ENCODE data around the gene STK32C. TPM values are rescaled to one million over a fixed set of nuclear protein-coding genes. Genes with fewer than 3 reads are reported as not detected.
A peak's percentile ranks its signal among the peaks of the same experiment; 100 is the strongest.
"Not testable (repeated sequence)": the region's sequence is repeated elsewhere in the genome, so short reads cannot be mapped to it uniquely, and the experiment has no call there.

The STK32C gene
- total RNA-seq, 2 donors from 2014 or later, result 6.1 to 6.6 TPM

- no peak for ATAC-seq
- intact Hi-C loops (cut with DNase I), result no loop called here
- no peak for DNase-seq
Observed at GRCh38 chr10:132172091-132173066, 135.4 kb downstream of the STK32C start.

GRCh38 chr10:132170561-132171361 is 137.0 kb downstream of the STK32C start:
- intact Hi-C loops (cut with DNase I), result no loop called here
- no peak for DNase-seq
- ATAC-seq, result no peak

DNA sequence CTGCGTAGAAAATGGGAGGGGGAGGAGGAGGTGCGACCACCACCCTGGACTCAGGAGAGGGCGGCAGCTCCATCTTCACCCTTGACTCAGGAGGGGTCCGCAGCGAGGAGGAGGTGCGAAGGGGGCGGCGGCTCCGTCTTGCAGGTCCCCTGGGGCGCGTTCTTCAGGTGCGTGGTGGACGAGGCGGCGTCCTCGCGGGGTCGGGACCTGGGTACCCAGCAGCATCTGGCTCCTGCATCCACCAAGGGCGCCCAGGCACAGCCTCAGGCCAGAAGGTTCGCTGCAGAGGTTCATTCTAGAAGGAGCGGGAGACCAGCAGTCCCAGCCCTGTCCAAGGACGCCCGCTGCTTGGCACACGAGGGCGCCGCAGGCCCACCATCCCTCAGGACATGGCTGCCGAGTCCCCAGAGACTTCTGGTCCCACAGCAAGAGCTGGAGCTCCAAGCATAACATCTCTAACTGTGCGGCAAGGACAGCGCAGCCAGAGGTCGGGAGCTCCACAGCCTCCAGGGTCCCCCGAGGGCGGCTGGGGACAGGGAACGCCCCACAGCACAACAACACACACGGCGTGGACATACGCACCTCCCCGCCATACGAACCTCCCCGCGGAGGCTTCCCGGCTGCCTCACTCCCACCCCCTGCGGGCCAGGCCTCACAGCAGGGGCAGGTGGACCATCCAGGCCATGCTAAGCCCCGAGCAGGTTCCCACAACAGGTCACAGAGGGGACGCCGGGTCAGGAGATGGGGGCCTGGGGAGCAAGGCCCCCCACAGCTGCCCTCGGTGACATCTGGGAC is 137.8 kb downstream of the STK32C start:
- DNase-seq, result no peak
- no peak for ATAC-seq
- intact Hi-C loops (cut with DNase I), result no loop called here

GRCh38 chr10:132169031-132169765 is 138.6 kb downstream of the STK32C start:
- DNase-seq (no peak), ATAC-seq (no peak)
- intact Hi-C loops (cut with DNase I), result no loop called here

DNA sequence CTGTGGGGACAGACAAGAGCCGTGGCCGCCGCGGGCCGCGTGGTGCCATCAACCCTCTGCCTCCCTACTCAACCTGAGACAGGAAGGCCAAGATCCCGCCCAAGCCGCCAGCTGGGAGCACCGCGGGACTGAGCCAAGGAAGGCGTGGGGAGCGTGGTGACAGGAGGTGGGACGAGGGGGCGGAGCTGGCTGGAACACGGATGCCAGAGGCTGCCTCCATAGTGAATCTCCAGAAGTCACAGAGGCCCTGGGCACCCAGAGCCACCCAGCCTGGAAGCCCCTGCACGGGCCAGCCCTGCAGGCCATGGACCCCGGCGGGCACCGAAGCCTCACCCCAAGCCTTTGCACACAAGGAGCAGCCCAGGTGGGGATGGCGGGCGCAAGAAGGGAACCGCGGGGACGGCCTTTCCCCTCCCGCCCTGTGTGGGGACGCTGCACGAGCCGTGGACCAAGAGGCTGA is 139.1 kb downstream of the STK32C start:
- DNase-seq, result no peak
- no peak for ATAC-seq
- intact Hi-C loops (cut with DNase I), result no loop called here

- ATAC-seq, result no peak
- intact Hi-C loops (cut with DNase I), result no loop called here
- no peak for DNase-seq
Observed at GRCh38 chr10:132167976-132168375, 139.8 kb downstream of the STK32C start.

GRCh38 chr10:132167041-132167674 is 140.6 kb downstream of the STK32C start:
- intact Hi-C loops (cut with DNase I), result no loop called here
- ATAC-seq, result no peak
- no peak for DNase-seq

- ATAC-seq (no peak), DNase-seq (no peak)
- intact Hi-C loops (cut with DNase I), result no loop called here
Observed at GRCh38 chr10:132166216-132166950, 141.4 kb downstream of the STK32C start.

DNA sequence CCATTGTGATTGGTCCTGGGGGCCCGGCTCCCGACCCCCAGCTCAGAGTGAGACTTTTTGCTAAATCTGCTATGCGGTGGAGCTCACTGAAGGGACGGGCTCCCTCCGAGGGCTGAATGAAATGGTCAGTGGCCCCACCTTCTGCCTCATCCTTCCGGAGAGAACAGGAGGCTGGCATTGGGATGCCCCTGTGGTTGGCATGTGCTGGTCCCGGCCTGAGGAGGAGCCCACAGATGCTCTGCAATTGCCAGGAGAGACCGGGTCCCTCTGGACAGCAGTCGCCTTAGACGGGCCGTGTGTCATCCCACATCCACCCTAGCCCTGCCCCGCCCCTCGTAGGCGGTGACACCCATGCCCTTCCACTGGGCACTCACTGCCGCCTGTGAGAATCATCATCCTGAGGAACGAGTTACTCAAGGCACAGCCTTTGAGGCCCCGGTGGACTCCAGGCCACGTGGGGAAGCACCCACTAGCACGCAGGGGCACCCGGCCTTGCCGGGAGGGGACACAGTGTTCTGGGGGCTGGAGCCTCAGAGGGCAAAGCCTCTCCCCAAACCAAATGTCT is 142.3 kb downstream of the STK32C start:
- intact Hi-C loops (cut with DNase I), result no loop called here
- no peak for ATAC-seq
- DNase-seq, result no peak

DNA sequence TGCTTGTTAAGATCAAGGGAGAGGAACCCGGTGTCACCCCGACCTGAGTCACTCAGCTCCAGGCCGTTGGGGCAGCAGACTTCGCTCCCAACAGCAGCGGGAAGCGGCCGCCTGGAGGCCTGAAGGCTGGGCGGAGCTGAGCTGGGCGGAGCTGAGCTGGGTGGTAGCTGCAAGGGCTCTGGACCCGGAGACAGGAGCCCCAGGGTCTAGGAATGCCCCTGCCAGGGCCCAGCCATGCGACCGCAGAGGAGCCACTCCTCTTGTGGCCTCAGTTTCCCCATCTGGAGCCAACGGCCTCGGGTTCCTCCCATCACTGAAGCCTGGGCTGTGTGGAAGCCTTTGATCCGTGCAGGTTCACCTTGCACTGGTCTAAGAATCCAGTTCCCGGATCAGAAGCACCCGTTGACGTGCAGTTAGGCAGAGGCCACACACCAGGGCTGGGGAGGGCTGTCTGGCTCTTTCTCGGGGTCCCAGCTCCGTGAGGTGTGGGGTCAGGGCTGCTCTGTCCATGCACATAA is 142.9 kb downstream of the STK32C start:
- no peak for DNase-seq
- no peak for ATAC-seq
- intact Hi-C loops (cut with DNase I), result no loop called here

DNA sequence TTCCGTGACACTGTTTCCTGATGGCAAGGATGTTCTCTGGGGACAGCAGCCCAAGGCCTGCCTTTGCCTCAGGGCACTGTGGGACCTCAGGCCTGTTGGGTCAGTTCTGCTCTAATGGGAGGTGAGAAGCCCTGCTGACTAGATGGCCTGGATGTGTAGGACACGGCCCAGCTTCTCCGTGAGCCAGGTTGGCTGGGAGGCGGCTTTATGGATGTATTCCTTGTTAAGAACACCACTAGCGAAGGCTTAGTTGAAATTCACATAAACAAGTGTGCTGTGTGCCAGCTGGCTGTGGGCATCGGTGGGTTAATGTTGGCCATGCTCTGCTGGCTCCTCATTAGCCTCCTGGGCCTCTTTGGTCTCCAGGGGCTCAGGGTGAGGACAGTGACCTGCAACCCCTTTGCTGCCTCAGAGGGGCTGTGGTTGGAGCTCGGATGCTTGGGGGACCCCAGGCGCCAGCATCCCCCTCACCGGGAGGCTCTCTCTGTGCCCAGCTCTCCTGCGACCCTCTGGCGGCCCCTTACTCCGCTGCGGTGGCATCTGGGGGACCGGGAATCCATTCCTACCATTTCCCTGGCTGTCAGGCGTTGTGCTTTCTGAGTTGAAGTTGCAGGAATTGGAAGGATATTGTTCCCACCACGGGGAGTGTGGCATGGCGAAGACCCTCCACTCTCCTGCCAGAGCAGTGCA is 143.8 kb downstream of the STK32C start:
- DNase-seq, result no peak
- intact Hi-C loops (cut with DNase I), result no loop called here
- ATAC-seq, result no peak

DNA sequence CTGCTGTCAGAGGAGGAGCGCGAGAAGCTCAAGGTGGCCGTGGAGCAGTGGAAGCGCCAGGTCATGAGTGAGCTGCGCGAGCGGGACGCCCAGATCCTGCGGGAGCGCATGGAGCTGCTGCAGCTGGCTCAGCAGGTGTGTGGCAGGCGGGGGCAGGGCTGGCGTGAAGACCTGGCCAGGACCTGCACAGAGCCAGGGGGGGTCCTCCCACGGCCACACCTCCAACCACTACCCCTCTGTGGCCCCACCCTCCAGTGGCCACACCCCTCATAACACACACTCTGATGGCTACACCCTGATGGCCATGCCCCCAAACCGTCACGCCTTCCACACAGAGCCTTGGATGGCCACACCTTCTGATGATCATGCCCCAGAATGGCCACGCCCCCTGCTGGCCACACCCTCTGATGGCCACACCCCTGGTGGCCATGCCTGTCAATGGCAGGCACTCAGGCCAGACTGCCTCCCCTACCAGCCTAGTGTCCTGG is 144.4 kb downstream of the STK32C start:
- DNase-seq, result no peak

DNA sequence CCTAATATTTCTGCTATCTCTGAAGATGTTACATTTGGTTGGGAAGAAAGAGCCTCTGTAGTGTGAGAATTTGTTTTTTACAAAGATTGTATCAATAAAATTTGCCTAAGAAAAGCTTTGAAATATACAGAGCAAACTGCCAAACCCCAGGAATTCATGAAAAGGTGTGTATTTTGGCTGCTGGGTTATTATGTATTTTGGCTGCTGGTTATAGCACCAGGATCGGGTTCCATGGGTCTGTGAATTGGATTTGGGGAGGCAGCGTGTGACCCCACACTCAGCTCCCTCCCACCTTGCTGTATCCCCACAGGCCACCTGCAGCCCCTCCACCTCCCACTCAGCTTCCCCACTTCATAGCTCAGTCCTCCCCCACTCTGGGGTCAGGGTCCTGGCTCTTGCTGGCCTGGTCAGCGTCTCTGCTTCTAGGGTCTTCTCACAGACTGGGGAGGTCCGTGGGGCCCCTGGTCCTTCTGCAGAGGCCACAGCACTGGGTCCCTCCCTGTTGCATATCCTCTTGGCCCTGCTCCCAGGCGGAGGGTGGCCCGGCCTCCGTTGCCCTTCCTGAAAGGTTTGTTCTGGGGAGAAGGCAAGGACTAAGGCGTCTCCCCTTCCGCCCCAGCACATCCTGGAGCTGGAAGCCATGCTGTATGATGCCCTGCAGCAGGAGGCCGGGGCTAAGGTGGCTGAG is 145.0 kb downstream of the STK32C start:
- intact Hi-C loops (cut with DNase I), result no loop called here
- ATAC-seq (peak; percentile 14 to 64), DNase-seq (peak; percentile 56)

More for the DNA sequence above, 144.4 kb downstream of the STK32C start:
- ATAC-seq, result peak; percentile 14 to 66
- intact Hi-C loops (cut with DNase I), result no loop called here

DNA sequence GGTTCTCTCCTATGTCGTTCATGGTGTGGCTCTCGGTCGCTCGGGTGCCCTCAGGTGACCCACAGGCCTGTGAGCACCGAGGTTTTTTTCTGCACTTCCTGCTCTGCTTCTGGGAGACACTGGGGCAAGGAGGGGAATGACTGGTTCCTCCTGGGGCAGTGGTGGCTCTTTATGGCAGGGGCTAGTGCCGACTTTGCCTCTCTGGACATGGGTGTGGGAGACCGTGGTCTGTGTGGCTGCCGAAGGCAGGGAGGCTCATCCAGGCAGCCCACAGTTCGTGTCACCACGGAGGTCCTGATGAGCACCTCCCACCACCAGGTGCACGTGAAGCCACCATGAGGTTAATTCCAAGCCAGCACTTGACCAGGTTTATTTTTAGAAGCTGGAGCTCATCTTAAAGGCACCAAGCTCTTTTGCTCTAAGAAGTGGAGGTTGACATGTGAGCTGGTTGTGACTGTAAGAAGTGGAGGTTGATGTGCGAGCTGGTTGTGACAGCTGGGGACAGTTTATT is 145.7 kb downstream of the STK32C start:
- ATAC-seq (peak; percentile 25 to 27), DNase-seq (no peak)
- intact Hi-C loops (cut with DNase I), result no loop called here

DNA sequence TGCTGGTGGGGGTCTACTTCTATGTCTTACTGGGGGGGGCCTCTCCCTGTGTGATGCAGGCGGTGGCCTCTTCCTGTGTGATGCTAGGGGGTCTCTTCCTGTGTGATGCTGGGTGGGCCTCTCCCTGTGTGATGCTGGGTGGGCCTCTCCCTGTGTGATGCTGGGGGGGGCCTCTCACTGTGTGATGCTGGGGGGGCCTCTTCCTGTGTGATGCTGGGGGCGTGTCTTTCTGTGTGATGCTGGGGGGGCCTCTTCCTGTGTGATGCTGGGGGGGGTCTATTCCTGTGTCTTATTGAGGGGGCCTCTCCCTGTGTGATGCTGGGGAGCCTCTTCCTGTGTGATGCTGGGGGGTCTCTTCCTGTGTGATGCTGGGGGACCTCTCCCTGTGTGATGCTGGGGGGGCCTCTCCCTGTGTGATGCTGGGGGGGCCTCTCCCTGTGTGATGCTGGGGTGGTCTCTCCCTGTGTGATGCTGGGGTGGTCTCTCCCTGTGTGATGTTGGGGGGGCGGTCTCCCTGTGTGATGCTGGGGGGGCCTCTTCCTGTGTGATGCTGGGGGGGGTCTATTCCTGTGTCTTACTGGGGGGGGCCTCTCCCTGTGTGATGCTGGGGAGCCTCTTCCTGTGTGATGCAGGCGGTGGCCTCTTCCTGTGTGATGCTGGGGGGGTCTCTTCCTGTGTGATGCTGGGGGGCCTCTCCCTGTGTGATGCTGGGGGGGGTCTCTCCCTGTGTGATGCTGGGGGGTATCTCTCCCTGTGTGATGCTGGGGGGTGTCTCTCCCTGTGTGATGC is 146.7 kb downstream of the STK32C start:
- ATAC-seq; intact Hi-C loops (cut with DNase I); DNase-seq: not testable (repeated sequence)
